ENCODE results near the gene SVBP. TPM values are rescaled to one million over a fixed set of nuclear protein-coding genes. Genes with fewer than 3 reads are reported as not detected.

The SVBP gene
- total and polyA plus RNA-seq, 2 of the 8 experiments (the other 6 are each of a cell fraction or from before 2014, with no cell fraction given) = 29.7 to 30.2 TPM

GRCh38 chr1:42767510-42768000 is 49.6 kb downstream of the SVBP start (continued):
- peak in 1 of 2 experiments; percentile 9; a peak in 1 of 4 replicates for TF ChIP-seq HDAC2 (IDR thresholded peaks at IDR 0.05; ENCODE audit: borderline replicate concordance in 1 of 2, low read depth in 2 of 2, low read length in 2 of 2)

Data from H1 (cell line).